HepG2 (cell line): ENCODE results near the gene CD7.
A peak's percentile ranks its signal among the peaks of the same experiment; 100 is the strongest.

Source experiments
- HNRNPL ChIP-seq: fragments of 200-400 bp; formaldehyde crosslinking; IDR thresholded peaks from 2 replicates; pipeline ENCODE4 v1.6.1; 2017; ENCODE audit warnings: mild to moderate bottlenecking, low read depth, low read length
- SPEN ChIP-seq: sonication (generic); formaldehyde crosslinking; IDR thresholded peaks from 2 replicates; pipeline ENCODE4 v1.5.1; 2020; ENCODE audit warnings: low read depth, mild to moderate bottlenecking, missing genetic modification reagents
- TF ChIP-seq, protein P1 (sequence below): sonication (generic); formaldehyde crosslinking; IDR thresholded peaks from 2 replicates; pipeline ENCODE4 v1.5.0; 2020; ENCODE audit warnings: mild to moderate bottlenecking, missing genetic modification reagents, moderate library complexity
- TF ChIP-seq, protein P2 (sequence below): sonication (generic); formaldehyde crosslinking; IDR thresholded peaks from 2 replicates; pipeline ENCODE4 v1.5.0; 2020; ENCODE audit warnings: mild to moderate bottlenecking, missing genetic modification reagents, borderline replicate concordance

DNA sequence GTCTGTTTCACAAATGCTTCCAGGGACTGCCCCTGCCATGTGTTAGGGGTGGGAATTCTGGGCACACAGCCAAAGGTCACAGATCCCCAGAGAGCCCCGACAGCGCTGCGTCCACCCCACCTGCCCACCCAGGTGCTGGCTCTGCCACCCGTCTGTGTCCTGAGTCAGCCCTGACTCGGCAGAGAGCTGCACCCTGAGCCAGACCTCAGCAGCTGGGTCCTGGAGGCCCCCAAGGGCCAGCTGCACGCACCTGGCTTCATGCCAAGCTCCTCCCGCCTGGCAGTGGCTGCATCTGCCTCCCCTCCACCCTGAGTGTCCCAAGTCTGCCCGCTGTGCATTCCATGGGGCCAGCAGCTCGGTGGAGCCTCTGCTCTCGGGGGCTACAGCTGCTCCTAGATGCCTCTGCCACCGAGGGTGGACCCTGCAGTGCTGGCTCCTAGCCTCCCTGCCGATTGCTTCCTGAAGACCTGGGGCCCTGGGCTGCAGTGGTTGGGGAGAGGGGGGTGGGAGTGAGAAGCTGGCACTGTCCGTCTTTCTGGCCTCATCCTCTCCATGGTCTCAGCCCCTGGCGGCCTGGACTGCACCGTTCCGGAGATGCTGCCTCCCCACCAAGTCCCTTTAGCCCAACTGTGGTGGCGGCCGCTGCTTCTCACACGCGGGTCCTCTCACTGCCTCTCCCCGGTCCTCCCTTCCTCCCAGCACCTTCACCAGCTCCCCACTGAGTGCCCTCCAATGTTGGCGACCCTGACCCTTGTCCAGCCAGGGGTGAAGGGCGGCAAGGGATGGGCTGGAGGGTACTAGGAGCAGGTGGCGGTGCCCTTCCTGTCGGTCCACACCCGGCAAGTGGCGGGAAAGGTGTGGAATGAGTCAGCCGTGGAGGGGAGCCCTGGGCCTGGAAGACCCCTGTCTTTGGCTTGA, 13.2 kb upstream of the CD7 start:
- TF ChIP-seq SPEN (peak; percentile 55; the same call in 1 of the 2 replicates), HNRNPL (peak; percentile 97)
- TF ChIP-seq, protein P1, sequence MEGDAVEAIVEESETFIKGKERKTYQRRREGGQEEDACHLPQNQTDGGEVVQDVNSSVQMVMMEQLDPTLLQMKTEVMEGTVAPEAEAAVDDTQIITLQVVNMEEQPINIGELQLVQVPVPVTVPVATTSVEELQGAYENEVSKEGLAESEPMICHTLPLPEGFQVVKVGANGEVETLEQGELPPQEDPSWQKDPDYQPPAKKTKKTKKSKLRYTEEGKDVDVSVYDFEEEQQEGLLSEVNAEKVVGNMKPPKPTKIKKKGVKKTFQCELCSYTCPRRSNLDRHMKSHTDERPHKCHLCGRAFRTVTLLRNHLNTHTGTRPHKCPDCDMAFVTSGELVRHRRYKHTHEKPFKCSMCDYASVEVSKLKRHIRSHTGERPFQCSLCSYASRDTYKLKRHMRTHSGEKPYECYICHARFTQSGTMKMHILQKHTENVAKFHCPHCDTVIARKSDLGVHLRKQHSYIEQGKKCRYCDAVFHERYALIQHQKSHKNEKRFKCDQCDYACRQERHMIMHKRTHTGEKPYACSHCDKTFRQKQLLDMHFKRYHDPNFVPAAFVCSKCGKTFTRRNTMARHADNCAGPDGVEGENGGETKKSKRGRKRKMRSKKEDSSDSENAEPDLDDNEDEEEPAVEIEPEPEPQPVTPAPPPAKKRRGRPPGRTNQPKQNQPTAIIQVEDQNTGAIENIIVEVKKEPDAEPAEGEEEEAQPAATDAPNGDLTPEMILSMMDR: peak; percentile 20; the same call in 1 of the 2 replicates
- TF ChIP-seq, protein P2, sequence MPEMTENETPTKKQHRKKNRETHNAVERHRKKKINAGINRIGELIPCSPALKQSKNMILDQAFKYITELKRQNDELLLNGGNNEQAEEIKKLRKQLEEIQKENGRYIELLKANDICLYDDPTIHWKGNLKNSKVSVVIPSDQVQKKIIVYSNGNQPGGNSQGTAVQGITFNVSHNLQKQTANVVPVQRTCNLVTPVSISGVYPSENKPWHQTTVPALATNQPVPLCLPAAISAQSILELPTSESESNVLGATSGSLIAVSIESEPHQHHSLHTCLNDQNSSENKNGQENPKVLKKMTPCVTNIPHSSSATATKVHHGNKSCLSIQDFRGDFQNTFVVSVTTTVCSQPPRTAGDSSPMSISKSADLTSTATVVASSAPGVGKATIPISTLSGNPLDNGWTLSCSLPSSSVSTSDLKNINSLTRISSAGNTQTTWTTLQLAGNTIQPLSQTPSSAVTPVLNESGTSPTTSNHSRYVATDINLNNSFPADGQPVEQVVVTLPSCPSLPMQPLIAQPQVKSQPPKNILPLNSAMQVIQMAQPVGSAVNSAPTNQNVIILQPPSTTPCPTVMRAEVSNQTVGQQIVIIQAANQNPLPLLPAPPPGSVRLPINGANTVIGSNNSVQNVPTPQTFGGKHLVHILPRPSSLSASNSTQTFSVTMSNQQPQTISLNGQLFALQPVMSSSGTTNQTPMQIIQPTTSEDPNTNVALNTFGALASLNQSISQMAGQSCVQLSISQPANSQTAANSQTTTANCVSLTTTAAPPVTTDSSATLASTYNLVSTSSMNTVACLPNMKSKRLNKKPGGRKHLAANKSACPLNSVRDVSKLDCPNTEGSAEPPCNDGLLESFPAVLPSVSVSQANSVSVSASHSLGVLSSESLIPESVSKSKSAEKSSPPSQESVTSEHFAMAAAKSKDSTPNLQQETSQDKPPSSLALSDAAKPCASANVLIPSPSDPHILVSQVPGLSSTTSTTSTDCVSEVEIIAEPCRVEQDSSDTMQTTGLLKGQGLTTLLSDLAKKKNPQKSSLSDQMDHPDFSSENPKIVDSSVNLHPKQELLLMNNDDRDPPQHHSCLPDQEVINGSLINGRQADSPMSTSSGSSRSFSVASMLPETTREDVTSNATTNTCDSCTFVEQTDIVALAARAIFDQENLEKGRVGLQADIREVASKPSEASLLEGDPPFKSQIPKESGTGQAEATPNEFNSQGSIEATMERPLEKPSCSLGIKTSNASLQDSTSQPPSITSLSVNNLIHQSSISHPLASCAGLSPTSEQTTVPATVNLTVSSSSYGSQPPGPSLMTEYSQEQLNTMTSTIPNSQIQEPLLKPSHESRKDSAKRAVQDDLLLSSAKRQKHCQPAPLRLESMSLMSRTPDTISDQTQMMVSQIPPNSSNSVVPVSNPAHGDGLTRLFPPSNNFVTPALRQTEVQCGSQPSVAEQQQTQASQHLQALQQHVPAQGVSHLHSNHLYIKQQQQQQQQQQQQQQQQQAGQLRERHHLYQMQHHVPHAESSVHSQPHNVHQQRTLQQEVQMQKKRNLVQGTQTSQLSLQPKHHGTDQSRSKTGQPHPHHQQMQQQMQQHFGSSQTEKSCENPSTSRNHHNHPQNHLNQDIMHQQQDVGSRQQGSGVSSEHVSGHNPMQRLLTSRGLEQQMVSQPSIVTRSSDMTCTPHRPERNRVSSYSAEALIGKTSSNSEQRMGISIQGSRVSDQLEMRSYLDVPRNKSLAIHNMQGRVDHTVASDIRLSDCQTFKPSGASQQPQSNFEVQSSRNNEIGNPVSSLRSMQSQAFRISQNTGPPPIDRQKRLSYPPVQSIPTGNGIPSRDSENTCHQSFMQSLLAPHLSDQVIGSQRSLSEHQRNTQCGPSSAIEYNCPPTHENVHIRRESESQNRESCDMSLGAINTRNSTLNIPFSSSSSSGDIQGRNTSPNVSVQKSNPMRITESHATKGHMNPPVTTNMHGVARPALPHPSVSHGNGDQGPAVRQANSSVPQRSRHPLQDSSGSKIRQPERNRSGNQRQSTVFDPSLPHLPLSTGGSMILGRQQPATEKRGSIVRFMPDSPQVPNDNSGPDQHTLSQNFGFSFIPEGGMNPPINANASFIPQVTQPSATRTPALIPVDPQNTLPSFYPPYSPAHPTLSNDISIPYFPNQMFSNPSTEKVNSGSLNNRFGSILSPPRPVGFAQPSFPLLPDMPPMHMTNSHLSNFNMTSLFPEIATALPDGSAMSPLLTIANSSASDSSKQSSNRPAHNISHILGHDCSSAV (CRISPR knock-in tag): no peak
